Chondrocyte (in vitro differentiated cells): ENCODE results near the gene PGRMC2. TPM values are rescaled to one million over a fixed set of nuclear protein-coding genes. Genes with fewer than 3 reads are reported as not detected.
"Not testable (repeated sequence)": the region's sequence is repeated elsewhere in the genome, so short reads cannot be mapped to it uniquely, and the experiment has no call there.

Experiments
- DNase-seq: peaks from one replicate; pipeline ENCODE4 v3.0.0; 2021; ENCODE audit warnings: mixed read lengths, low spot score
- H3K27ac Mint-ChIP-seq: one replicate; pipeline ENCODE4 v1.8.0; 2021; ENCODE audit warnings: mild to moderate bottlenecking, moderate library complexity, mixed read lengths; ENCODE audit not compliant: unreplicated experiment
- H3K27me3 Mint-ChIP-seq: 2 replicates; pipeline ENCODE4 v1.8.0; 2021; ENCODE audit warnings: low read depth, mixed read lengths
- H3K36me3 Mint-ChIP-seq: 2 replicates; pipeline ENCODE4 v1.8.0; 2021; ENCODE audit warnings: low read depth, mixed read lengths
- H3K4me1 Mint-ChIP-seq: 2 replicates; pipeline ENCODE4 v1.8.0; 2021; ENCODE audit warnings: low read depth, mild to moderate bottlenecking, mixed read lengths
- H3K4me3 Mint-ChIP-seq: one replicate; pipeline ENCODE4 v1.8.0; 2021; ENCODE audit warnings: mild to moderate bottlenecking, moderate library complexity, mixed read lengths; ENCODE audit not compliant: unreplicated experiment
- H3K9me3 Mint-ChIP-seq: 2 replicates; pipeline ENCODE4 v1.8.0; 2021; ENCODE audit warnings: low read depth, mixed read lengths
- total RNA-seq: library from RNA; stranded (reverse); gene quantifications from 3 replicates; pipeline ENCODE4 v1.2.1, GENCODE V29; 2021
- TF ChIP-seq, protein P1 (sequence below): fragments of 200-600 bp; sonication (generic); IDR thresholded peaks from 2 replicates; pipeline ENCODE4 v1.5.0; 2021; ENCODE audit warnings: antibody characterized with exemption, mild to moderate bottlenecking, moderate library complexity

Gene PGRMC2
- total RNA-seq, 1 donor from 2014 or later, result 136 TPM

DNA sequence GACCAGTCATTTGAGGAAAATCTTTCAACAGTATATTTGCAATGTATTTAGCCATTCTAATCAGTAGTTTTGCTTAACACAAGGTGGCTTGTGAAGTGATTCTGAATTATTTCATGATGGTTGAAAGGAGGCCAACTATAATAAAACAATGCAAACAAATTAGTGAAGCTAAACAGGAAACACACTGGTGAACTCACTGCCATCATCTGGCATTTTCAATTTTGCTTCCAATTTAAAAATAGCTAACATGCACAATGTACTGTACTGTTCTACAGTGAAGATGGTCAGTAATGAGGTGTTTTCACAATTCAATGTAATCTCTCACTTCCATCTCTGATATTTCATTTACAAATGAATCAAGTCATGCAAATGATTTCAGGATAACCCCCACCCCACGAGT, 31.1 kb downstream of the PGRMC2 start:
- Mint-ChIP-seq H3K9me3 (peaks cover 2% of the 10 kb centered on the region), H3K4me3 (no peak overlapping the region), H3K27ac (no peak overlapping the region), H3K36me3 (no peaks in the 10 kb centered on the region), H3K27me3 (no peaks in the 10 kb centered on the region), H3K4me1 (no peaks in the 10 kb centered on the region)
- TF ChIP-seq, protein P1, sequence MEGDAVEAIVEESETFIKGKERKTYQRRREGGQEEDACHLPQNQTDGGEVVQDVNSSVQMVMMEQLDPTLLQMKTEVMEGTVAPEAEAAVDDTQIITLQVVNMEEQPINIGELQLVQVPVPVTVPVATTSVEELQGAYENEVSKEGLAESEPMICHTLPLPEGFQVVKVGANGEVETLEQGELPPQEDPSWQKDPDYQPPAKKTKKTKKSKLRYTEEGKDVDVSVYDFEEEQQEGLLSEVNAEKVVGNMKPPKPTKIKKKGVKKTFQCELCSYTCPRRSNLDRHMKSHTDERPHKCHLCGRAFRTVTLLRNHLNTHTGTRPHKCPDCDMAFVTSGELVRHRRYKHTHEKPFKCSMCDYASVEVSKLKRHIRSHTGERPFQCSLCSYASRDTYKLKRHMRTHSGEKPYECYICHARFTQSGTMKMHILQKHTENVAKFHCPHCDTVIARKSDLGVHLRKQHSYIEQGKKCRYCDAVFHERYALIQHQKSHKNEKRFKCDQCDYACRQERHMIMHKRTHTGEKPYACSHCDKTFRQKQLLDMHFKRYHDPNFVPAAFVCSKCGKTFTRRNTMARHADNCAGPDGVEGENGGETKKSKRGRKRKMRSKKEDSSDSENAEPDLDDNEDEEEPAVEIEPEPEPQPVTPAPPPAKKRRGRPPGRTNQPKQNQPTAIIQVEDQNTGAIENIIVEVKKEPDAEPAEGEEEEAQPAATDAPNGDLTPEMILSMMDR, result no peak
- no peak for DNase-seq

DNA sequence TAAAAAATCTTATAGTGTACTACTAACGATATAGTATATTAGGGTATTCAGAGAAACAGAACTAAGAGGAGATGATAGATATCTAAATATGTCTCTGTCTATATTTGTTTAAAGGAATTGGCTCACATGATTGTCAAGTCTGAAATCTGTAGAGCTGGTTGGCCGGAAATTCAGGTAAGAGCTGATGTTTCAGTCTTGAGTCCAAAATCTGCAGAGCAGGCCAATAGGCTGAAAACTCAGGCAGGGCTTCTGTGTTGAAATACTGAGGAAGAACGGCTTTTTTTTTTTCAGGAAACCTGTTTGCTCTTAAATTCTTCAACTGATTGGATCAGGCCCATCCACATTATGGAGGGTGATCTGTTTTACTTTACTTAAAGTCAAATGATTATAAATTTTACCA, 31.7 kb downstream of the PGRMC2 start:
- no peaks in the 10 kb centered on the region for H3K36me3 Mint-ChIP-seq
- no peak for DNase-seq
- peaks cover 4% of the 10 kb centered on the region for H3K9me3 Mint-ChIP-seq
- TF ChIP-seq, protein P1, result no peak
- H3K27me3 Mint-ChIP-seq, result no peaks in the 10 kb centered on the region
- H3K4me1 Mint-ChIP-seq, result no peaks in the 10 kb centered on the region
- no peak overlapping the region for H3K4me3 Mint-ChIP-seq
- H3K27ac Mint-ChIP-seq, result no peak overlapping the region

DNA sequence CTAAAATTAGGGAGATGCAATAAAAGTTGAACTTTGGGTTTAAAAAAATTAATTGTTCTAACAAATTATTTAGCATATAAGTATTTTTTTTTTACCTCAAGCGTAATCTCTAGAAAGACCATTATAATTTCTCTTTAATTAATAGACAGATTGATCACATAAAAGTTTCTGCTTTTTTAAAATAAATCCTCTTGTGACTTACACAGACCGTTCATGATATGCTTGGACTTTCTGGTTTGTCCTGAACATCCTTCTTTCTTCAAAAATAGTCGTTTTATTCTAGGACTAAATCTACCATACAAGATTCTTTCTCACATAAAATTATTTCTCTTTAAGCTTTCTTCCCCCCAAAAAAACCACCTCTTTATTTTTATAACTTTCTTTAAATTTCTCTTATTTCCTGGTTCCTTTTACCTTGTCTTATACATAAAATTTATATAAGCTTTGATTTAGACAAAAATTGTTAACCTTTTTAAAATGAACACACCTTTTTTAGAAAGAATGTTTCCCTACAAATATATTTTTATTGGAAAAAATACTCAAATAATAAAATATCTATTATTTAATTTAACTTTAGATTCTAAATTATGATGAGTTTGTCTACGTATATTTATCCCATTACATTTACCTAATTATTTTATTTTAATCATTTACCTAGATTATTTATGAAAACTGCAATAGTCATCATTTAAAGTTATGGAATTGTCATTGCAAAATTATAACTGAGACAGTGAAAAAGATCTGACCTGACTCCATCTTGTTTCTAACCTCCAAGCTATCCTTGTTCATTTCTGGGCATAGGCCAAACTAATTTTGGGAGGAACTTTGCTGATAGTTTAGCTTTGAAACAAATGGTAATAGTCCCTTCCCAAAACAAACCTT, 37.6 kb downstream of the PGRMC2 start:
- H3K4me1 Mint-ChIP-seq, result no peaks in the 10 kb centered on the region
- TF ChIP-seq, protein P1, result no peak
- H3K27me3 Mint-ChIP-seq, result no peaks in the 10 kb centered on the region
- H3K4me3 Mint-ChIP-seq, result no peak overlapping the region
- no peak for DNase-seq
- H3K36me3 Mint-ChIP-seq, result peaks cover 2% of the 10 kb centered on the region
- no peak overlapping the region for H3K27ac Mint-ChIP-seq
- peaks cover 16% of the 10 kb centered on the region for H3K9me3 Mint-ChIP-seq

DNA sequence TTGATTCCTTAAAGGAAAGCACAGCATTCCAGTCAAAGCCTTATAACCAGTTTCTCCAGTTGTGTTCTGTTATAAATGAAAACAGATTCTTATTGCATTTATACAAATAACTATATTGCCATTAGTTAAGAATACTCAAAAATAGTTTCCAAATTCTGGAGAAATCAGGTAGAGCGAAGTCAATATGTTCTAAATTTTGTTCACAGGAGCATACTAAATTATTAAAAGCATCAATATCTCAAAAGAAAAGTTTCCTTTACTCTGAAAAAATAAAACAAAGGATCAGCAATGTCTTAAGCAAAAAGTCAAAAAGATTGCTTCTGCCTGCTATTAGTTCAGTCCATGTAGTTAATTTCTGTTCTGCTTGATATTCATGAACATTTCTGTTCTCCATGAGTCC, 39.7 kb downstream of the PGRMC2 start:
- TF ChIP-seq, protein P1, result no peak

DNA sequence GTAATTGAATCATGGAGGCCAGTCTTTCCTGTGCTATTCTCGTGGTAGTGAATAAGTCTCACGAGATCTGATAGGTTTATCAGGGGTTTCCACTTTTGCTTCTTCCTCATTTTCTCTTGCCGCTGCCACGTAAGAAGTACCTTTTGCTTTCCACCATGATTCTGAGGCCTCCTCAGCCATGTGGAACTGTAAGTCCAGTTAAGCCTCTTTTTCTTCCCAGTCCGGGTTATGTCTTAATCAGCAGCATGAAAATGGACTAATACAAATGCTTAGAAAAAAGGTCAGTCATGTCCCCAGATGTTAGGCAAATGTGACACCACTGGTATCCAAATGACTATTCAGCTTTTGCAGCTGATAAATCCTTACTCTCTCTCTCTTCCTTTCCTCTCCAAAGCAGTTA, 42.2 kb downstream of the PGRMC2 start:
- not testable (repeated sequence) for DNase-seq, H3K27me3 Mint-ChIP-seq, H3K27ac Mint-ChIP-seq, H3K4me3 Mint-ChIP-seq, H3K36me3 Mint-ChIP-seq
- Mint-ChIP-seq H3K4me1 (peaks cover 32% of the 10 kb centered on the region), H3K9me3 (peaks cover 22% of the 10 kb centered on the region)

More for the DNA sequence above, 39.7 kb downstream of the PGRMC2 start:
- H3K4me1 Mint-ChIP-seq, result peaks cover 9% of the 10 kb centered on the region
- peaks cover 2% of the 10 kb centered on the region for H3K36me3 Mint-ChIP-seq
- no peak for DNase-seq
- H3K27ac Mint-ChIP-seq, result no peak overlapping the region
- peaks cover 16% of the 10 kb centered on the region for H3K9me3 Mint-ChIP-seq
- no peak overlapping the region for H3K4me3 Mint-ChIP-seq
- no peaks in the 10 kb centered on the region for H3K27me3 Mint-ChIP-seq

DNA sequence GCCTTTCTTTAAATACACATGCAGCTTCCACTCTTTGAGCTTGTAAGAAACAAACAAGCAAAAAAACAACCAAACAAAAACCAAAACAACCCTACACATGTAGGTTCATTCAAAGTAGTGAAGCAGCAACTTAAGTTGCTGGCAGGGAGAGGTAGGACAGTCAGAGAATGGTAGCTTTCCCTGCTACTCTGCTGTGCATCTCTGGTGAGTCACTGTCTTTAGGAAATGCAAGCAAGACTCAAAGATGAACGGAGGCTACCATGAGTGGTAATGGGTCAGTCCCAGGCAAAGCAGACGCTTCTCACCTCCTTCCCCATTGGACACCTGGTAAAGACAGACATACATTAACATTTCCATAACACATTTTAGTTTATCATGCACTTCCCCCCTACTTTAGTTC, 43.2 kb downstream of the PGRMC2 start:
- Mint-ChIP-seq H3K27ac (no peak overlapping the region), H3K27me3 (no peaks in the 10 kb centered on the region), H3K9me3 (peaks cover 17% of the 10 kb centered on the region), H3K4me3 (no peak overlapping the region), H3K36me3 (peaks cover 5% of the 10 kb centered on the region), H3K4me1 (peaks cover 37% of the 10 kb centered on the region)
- no peak for DNase-seq
- TF ChIP-seq, protein P1, result no peak
